Uterus (tissue), 2 donors: ENCODE measurements around the gene HBM.

Experiments used
- CTCF ChIP-seq, 4 experiments: fragments of 200-600 bp in 2 of 4; fragments of 450-650 bp in 2 of 4; sonication (generic) in 2 of 4; IDR thresholded peaks; one replicate each; pipeline ENCODE4 v1.5.1; 2016 to 2019; ENCODE audit warnings: antibody characterized with exemption in 4 of 4, mild to moderate bottlenecking in 2 of 4, moderate library complexity in 1 of 4
- POLR2A ChIP-seq, 2 donors: fragments of 450-650 bp; IDR thresholded peaks; one replicate each; pipeline ENCODE4 v1.6.1; 2016; ENCODE audit warnings: antibody characterized with exemption in 2 of 2, mild to moderate bottlenecking in 1 of 2, moderate library complexity in 1 of 2

GRCh38 chr16:183005-183404 lies 17.2 kb downstream of the HBM start:
- TF ChIP-seq CTCF (IDR thresholded peaks at IDR 0.05) (no peak), POLR2A (IDR thresholded peaks at IDR 0.05) (no peak)
